Measurements from ENCODE around the gene PEPD.

DNA sequence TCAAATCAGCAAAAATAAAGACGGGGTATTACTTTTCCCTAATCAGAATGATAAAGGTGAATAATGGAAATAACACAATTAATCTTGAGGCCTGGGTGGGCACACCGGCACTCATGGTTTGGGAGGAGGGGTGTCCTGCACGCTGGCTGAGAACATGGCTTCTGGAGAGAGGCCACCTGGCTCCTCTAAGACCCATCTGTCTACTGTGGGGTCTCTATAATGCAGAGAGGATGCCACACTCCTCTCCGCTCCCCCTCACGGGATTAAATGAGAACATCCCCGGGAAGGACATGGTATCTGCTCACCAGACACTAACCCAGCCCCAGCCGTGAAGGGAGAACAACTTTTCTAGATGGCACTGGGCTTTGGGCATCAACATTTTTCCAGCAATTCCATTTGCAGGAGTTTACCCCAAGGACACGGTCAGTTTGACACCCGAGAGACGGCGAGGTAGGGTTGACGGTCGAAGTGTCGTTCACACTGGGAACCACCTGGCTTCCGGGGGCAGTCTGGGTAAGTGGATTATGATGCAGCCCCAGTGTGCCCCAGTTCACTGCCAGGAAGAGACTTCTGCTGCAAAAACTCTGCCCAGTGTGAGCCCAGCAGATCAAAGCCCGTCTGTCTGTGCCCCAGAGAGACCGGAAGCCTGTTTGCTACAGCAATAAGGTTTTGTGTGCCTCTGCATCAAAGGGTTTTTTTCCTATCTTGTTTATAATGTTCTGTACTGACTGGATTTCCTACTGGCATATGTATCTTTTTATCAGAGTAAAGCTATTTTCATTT lies 91.5 kb downstream of the PEPD start:
- TF ChIP-seq, protein P1, sequence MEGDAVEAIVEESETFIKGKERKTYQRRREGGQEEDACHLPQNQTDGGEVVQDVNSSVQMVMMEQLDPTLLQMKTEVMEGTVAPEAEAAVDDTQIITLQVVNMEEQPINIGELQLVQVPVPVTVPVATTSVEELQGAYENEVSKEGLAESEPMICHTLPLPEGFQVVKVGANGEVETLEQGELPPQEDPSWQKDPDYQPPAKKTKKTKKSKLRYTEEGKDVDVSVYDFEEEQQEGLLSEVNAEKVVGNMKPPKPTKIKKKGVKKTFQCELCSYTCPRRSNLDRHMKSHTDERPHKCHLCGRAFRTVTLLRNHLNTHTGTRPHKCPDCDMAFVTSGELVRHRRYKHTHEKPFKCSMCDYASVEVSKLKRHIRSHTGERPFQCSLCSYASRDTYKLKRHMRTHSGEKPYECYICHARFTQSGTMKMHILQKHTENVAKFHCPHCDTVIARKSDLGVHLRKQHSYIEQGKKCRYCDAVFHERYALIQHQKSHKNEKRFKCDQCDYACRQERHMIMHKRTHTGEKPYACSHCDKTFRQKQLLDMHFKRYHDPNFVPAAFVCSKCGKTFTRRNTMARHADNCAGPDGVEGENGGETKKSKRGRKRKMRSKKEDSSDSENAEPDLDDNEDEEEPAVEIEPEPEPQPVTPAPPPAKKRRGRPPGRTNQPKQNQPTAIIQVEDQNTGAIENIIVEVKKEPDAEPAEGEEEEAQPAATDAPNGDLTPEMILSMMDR (IDR thresholded peaks at IDR 0.05; ENCODE audit: low read length): no peak
- TF ChIP-seq EZH2 (IDR thresholded peaks at IDR 0.05; ENCODE audit: borderline replicate concordance, low read length): no peak

Data from OCI-LY1 (cell line).